Activated gamma-delta T cell (primary cell): Measurements from ENCODE around the gene SMIM45.

Experiments
- DNase-seq: peaks from one replicate; lab custom pipeline; 2025; lab: John Stamatoyannopoulos, UW

The SMIM45 gene

DNA sequence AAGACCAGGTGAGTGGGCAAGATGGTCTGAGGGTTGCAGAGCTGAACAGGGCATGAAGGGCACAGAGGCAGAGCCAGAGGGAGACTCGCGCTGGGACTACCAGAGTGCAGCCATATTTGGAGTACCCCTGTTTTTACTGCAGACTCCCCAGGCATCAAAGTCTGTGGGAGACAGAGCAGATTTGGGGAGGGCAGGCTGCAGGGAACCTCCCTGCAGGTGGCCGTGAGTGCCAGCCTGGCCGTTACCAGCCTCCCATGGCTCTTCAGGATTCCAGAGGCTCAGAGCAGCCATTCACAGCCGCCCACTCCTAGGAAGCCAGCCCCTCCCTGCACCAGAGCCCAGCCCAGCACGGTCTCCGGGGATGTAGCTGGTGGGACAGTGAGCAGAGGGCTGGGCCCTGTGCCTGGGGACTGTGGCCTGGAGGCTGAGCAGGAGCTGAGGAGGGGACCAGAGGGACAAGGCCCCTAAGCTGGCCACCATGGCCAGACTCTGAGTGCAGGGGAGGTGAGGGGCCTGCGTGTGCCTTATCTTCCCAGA is 17.2 kb downstream of the SMIM45 start, which contains the start of gene SEPTIN3:
TSS of gene SEPTIN3 (plus strand) at position 334 of the 537 bp plus-strand sequence. CDS start 2,050 bp downstream, outside the sequence.
- DNase-seq, result no peak

GRCh38 chr22:41970601-41971000 is 18.7 kb downstream of the SMIM45 start:
- DNase-seq, result no peak

- no peak for DNase-seq
These were observed 19.5 kb downstream of the SMIM45 start for GRCh38 chr22:41971431-41971830.

DNA sequence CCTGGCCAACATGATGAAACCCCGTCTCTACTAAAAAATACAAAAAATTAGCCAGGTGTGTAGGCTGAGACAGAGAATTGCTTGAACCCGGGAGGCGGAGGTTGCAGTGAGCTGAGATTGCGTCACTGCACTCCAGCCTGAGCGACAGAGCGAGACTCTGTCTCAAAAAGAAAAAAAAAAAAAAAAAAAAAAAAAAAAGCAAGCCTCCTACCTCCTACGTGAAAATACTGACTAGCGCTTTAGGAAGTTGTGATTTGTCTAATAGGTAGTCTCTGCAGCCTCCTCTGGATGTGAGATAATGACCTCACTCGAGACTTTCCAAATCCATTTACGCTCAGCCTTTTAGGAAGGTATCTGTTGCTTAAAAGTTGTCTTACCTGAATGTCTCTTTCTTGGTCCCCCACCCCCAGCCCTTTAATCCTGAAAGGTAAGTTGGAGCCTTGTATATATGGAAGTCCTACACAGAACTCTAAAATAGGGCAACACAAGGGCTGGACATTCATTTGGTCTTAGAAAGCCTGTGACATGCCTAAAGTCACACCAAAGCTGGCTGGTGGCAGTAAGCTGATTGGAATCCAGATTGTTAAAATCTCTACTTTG is 22.8 kb downstream of the SMIM45 start:
- no peak for DNase-seq

DNA sequence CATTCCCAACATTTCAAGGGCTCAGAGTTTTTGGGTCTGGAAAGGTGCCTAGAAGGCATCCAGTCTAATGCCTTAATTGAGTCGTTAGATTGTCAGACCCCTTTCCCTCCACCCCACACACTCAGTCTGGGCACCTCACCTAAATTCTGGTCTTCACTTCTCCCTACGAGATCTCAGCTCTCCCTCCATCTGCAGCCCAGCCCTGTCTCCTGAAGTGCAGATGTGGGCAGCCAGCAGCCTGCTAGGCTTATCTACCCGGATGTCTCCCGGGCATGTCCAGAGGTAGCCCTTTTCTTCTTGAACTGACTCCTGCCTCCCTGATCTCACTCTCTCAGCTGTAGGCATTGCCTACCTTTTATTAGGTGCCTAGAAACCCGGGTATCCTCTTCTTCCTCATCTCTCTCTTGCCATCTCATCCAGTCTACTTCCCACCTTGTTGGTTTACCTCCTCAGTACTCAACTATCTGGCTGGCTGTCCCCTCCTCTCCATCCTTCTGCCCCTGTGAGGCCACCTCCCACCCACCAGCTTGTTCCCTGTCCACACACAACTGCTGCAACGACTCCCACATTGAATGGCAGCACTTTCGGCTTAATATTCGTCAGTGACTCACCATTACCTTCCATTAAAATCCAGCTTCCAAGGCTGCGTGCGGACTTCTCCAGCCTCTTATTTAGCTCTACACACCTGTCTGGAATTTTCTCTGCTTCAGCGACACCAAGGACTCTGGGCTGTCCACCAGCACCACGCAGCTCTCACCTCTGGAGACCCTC is 23.5 kb downstream of the SMIM45 start:
- no peak for DNase-seq

DNA sequence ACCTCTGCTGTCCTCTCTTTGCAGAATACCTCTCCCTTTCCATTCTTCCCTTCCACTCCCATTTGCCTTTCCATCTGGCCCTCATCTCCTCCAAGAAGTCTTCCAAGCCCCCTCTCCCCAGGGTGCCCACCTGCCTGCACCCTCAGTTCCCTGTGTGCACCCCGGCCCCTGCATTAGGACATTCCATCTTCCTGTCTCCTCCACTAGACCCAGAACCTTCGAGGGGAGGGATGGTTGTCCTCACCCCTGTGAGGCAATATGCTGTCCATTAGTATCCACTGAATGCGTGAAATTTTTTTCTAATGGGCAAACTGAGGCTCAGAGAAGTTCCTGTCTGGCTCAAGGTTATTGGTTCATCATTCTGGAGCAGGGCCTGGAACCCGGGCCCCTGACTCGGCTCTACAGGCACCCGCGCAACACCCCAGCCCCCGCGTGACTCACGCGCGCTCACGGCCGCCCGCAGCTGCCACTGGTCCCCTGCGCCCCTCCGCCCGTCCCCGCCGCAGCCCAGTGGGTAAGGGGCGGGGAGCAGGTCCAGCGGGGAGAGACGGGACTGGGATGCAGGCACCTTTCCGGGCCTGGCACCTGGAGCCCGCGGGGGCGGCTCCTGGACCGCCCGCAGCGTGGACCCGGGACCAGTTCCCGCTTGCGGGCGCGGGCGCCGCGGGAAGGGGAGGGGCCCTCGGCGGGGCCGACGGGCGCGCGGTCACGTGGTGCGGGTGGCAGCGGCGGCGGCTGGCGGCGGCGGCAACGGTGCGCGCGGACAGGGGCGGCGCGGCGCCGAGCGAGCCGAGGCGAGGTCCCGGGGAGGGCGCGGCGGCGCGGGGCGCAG is 24.3 kb downstream of the SMIM45 start:
- peak; percentile 34 for DNase-seq

GRCh38 chr22:41976961-41977566 is 25.1 kb downstream of the SMIM45 start:
- DNase-seq, result no peak

DNA sequence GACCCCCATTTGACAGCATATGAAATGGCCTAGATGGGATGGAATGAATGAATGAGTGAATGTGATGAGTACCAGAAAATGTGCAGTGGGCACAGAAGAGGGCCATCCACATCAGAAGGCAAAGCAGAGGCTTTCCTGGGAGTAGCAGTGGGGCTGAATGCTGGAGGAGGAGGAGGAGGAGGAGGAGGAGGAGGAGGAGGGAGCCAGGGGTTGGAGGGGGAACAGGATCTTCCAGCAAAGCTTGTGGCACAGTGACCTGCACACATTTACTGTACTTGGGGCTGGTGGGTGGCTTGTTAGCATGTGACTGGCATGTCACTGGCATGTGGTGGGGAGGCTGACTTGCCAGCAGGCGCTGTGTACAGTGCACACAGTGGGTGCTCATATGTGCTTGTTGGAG is 26.8 kb downstream of the SMIM45 start:
- no peak for DNase-seq

GRCh38 chr22:41979423-41980250 is 27.7 kb downstream of the SMIM45 start:
- DNase-seq, result no peak

- no peak for DNase-seq
These were observed 30.9 kb downstream of the SMIM45 start for GRCh38 chr22:41982865-41983264.

DNA sequence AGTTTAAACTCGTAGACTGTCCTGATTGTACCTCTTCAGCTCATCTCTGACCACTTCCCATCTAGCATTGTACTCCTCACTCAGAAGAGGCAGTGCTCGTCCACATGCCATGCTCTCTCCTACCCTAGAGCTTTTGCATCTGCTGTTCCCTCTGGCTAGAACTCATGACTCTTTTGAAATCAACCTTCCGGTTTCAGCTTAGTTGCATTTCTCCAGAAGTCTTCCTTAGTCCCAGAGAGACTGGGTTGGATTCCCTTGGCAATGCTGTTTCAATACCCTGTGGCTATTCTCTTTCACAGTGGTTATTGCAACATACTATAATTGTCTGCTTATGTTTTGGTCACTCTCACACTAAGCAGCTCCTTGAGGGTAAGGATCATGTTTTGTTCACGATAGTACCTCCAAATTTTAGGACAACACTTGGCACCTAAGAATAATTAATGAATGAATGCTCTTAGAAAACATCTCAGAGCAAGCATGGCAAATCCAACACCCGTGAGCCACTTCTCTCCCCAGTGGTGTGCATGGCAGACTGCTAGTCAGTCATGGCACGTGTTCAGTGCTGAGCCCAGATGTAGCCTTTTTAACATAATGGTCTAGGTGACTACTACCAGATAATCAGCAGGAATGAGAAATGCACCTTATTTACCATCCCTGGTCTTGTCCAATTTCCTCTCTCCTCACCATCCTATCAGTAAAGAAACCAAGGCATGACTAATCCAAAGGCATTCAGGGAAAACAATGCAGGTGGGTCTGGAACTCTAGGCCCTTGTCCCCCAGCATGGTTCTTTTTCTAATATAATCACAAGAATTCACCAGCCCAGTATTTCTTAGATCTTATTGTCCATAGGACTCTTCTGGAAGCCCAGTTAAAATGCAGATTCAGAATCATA is 31.8 kb downstream of the SMIM45 start:
- DNase-seq, result no peak

GRCh38 chr22:41987276-41987675 is 35.3 kb downstream of the SMIM45 start:
- no peak for DNase-seq

DNA sequence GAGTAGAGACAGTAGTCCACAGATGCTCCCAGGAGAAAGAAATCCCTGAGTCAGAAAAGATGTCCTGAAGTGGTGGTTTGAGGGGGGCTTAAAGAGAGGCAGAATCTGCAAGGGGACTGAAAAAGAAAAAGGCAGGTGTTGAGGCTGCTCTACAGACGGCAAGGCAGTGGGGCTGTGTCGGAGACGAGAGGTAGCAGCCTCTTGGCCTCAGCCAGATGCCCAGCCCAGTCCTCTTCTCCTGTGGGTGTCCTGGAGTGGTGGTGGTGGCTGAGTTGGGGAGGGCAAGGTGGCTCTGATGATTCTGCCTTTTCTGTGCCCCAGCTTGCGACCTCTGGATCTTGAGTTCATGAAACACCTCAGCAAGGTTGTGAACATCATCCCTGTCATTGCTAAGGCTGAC is 37.3 kb downstream of the SMIM45 start:
- no peak for DNase-seq

- no peak for DNase-seq
These were observed 39.2 kb downstream of the SMIM45 start for GRCh38 chr22:41991111-41991510.

GRCh38 chr22:41992496-41992895 is 40.5 kb downstream of the SMIM45 start:
- no peak for DNase-seq

DNA sequence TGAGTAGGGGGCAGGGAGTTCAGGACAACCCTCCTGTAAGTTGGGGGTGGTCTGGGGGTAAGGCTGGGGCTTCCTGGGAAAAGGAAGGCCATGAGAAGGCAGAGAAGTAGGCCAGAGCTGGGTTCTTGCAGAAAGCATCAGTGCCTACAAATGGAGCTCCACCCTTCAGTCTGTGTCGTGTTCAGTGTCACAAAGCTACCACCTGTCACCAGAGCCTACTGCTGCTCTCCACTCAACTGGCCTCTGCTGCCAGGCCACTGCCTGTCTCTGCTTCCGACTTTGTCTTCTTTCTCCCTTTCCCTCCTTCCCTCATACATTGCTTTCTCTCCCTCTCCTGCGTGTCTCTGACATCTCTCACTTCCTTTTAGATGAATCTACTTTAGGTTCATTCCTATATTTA is 43.3 kb downstream of the SMIM45 start:
- DNase-seq, result no peak

GRCh38 chr22:41996826-41997225 is 44.9 kb downstream of the SMIM45 start:
- no peak for DNase-seq

- peak; percentile 67 for DNase-seq
These were observed 46.7 kb downstream of the SMIM45 start, which contains the start of gene WBP2NL for GRCh38 chr22:41998361-41999261. TSS of gene WBP2NL (plus strand) at chr22:41998788. CDS start at chr22:41998819, 31 bp downstream.

DNA sequence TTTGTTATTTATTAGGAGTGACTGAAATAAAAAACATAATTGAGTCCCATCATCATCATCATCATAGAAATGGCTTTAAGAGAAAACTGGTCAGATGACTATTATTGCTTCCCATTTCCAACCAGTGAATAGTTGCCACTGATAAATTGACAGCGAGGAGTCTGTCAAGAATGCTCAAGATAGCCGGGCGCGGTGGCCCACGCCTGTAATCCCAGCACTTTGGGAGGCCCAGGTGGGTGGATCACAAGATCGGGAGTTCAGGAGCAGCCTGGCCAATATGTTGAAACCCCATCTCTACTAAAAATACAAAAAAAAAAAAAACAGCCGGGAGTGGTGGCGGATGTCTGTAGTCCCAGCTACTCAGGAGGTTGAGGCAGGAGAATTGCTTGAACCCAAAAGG is 48.5 kb downstream of the SMIM45 start:
- no peak for DNase-seq
